Liver (tissue), 9 donors: ENCODE data around the gene RNF13. TPM values are rescaled to one million over a fixed set of nuclear protein-coding genes. Genes with fewer than 3 reads are reported as not detected.

ENCODE experiments used
- DNase-seq: peaks from one replicate; pipeline ENCODE4 v3.0.0-alpha.2; 2017; ENCODE audit warnings: low spot score
- H3K27ac ChIP-seq, 2 donors: one replicate each; pipeline ENCODE4 v1.7.0; 2013; ENCODE audit warnings: inconsistent platforms in 2 of 2, low read length in 2 of 2, control low read depth in 1 of 2, low read depth in 1 of 2, mild to moderate bottlenecking in 1 of 2
- H3K27me3 ChIP-seq, 4 donors: one replicate each; pipeline versions ENCODE4 v1.6.1 to v1.7.0; 2013; ENCODE audit warnings: low read length in 3 of 4, inconsistent platforms in 1 of 4, mild to moderate bottlenecking in 1 of 4, moderate library complexity in 1 of 4; ENCODE audit not compliant: control insufficient read depth in 4 of 4, insufficient read depth in 4 of 4
- H3K36me3 ChIP-seq, 4 donors: one replicate each; pipeline versions ENCODE4 v1.6.1 to v1.7.0; 2013; ENCODE audit warnings: low read length in 3 of 4, mild to moderate bottlenecking in 3 of 4, low read depth in 1 of 4, moderate library complexity in 1 of 4; ENCODE audit not compliant: control insufficient read depth in 4 of 4, insufficient read depth in 3 of 4
- H3K4me1 ChIP-seq, 4 donors: one replicate each; pipeline versions ENCODE4 v1.6.1 to v1.7.0; 2013; ENCODE audit warnings: low read length in 3 of 4, mild to moderate bottlenecking in 3 of 4, moderate library complexity in 1 of 4; ENCODE audit not compliant: control insufficient read depth in 4 of 4, insufficient read depth in 4 of 4
- H3K4me3 ChIP-seq, 3 donors: one replicate each; pipeline versions ENCODE4 v1.6.1 to v1.7.0; 2013; ENCODE audit warnings: low read length in 3 of 3, control low read depth in 1 of 3, low read depth in 1 of 3, mild to moderate bottlenecking in 1 of 3
- H3K9ac ChIP-seq, 2 donors: one replicate each; pipeline ENCODE4 v1.7.0; 2013; ENCODE audit warnings: low read length in 2 of 2, mild to moderate bottlenecking in 2 of 2, moderate library complexity in 2 of 2, control low read depth in 1 of 2, low read depth in 1 of 2
- H3K9me3 ChIP-seq, 4 donors: one replicate each; pipeline versions ENCODE4 v1.6.1 to v1.7.0; 2013; ENCODE audit warnings: low read length in 3 of 4; ENCODE audit not compliant: control insufficient read depth in 4 of 4
- EGR1 ChIP-seq, 2 donors: IDR thresholded peaks; 2 replicates each; pipeline ENCODE4 v1.6.1; 2016 to 2018; ENCODE audit warnings: antibody characterized with exemption in 2 of 2, low read depth in 2 of 2
- FOXA1 ChIP-seq: IDR thresholded peaks from 2 replicates; pipeline ENCODE4 v1.6.1; 2016; ENCODE audit warnings: antibody characterized with exemption
- FOXA2 ChIP-seq: IDR thresholded peaks from 2 replicates; pipeline ENCODE4 v1.6.1; 2016; ENCODE audit warnings: antibody characterized with exemption
- GABPA ChIP-seq, 2 donors: IDR thresholded peaks in 1 of 2; conservative IDR thresholded peaks in 1 of 2; 2 replicates each; pipeline ENCODE4 v1.6.1; 2016; ENCODE audit warnings: antibody characterized with exemption in 2 of 2, mild to moderate bottlenecking in 1 of 2, moderate library complexity in 1 of 2
- HNF4A ChIP-seq, 2 donors: conservative IDR thresholded peaks; 2 replicates each; pipeline ENCODE4 v1.6.1; 2016; ENCODE audit warnings: antibody characterized with exemption in 2 of 2, mild to moderate bottlenecking in 2 of 2
- HNF4G ChIP-seq: IDR thresholded peaks from 2 replicates; pipeline ENCODE4 v1.6.1; 2016; ENCODE audit warnings: antibody characterized with exemption
- JUND ChIP-seq, 2 donors: IDR thresholded peaks; 2 replicates each; pipeline ENCODE4 v1.6.1; 2016; ENCODE audit warnings: antibody characterized with exemption in 2 of 2
- NR2F2 ChIP-seq: IDR thresholded peaks from 2 replicates; pipeline ENCODE4 v1.6.1; 2016; ENCODE audit warnings: antibody characterized with exemption
- RAD21 ChIP-seq, 2 donors: IDR thresholded peaks; 2 replicates each; pipeline ENCODE4 v1.6.1; 2016; ENCODE audit warnings: antibody characterized with exemption in 2 of 2, mild to moderate bottlenecking in 2 of 2
- RXRA ChIP-seq, 2 donors: IDR thresholded peaks; 2 replicates each; pipeline ENCODE4 v1.6.1; 2017 to 2018; ENCODE audit warnings: antibody characterized with exemption in 2 of 2, mild to moderate bottlenecking in 1 of 2
- SP1 ChIP-seq: IDR thresholded peaks from 2 replicates; pipeline ENCODE4 v1.6.1; 2018; ENCODE audit warnings: antibody characterized with exemption, mild to moderate bottlenecking
- TAF1 ChIP-seq: conservative IDR thresholded peaks from 2 replicates; pipeline ENCODE4 v1.6.1; 2016; ENCODE audit warnings: antibody characterized with exemption, mild to moderate bottlenecking
- YY1 ChIP-seq: IDR thresholded peaks from 2 replicates; pipeline ENCODE4 v1.6.1; 2016; ENCODE audit warnings: antibody characterized with exemption, mild to moderate bottlenecking
- WGBS: extraction: QIAGEN DNeasy Blood & Tissue Kit; methylation state at CpG from one replicate; pipeline ENCODE4 v1.1.7; 2013; 5-methylcytosine and 5-hydroxymethylcytosine counted together
- polyA plus RNA-seq, 2 donors: library from polyadenylated mRNA; stranded (reverse) in 1 of 2; unstranded in 1 of 2; fragments of 200-250 nt in 1 of 2; fragments of >200 nt in 1 of 2; fragmentation: Nextera tagmentation in 1 of 2; extraction: Ambion mirVana in 1 of 2; gene quantifications; one replicate each; pipeline versions ENCODE4 v1.2.1 to v1.2.3, GENCODE V29; 2013 to 2015
- total RNA-seq, 2 donors: library from RNA; depleted of rRNA; stranded (reverse); fragments of >200 nt; gene quantifications; one replicate each; pipeline ENCODE4 v1.2.3, GENCODE V29; 2014
- TF ChIP-seq, protein P1 (sequence below): fragments of 150-350 bp; IDR thresholded peaks from 2 replicates; pipeline ENCODE4 v1.5.1; 2017; ENCODE audit warnings: improper control_type of control experiment, low read depth, low read length; ENCODE audit not compliant: missing input control
- TF ChIP-seq, protein P2 (sequence below): IDR thresholded peaks from 2 replicates; pipeline ENCODE4 v1.6.1; 2016; ENCODE audit warnings: antibody characterized with exemption
- TF ChIP-seq, protein P3 (sequence below): IDR thresholded peaks from 2 replicates; pipeline ENCODE4 v1.6.1; 2016; ENCODE audit warnings: antibody characterized with exemption
- TF ChIP-seq, protein P4 (sequence below): IDR thresholded peaks from 2 replicates; pipeline ENCODE4 v1.6.1; 2016; ENCODE audit warnings: antibody characterized with exemption, mild to moderate bottlenecking
- TF ChIP-seq, protein P5 (sequence below): IDR thresholded peaks from 2 replicates; pipeline ENCODE4 v1.6.1; 2016; ENCODE audit warnings: antibody characterized with exemption
- donor health status: healthy.
- donor health status: healthy.
- donor health status: healthy.
- donor health status: healthy.
- donor health status: healthy.

The RNF13 gene
- total and polyA plus RNA-seq, 4 donors = 31.3 to 70.5 (median 59.9) TPM

DNA sequence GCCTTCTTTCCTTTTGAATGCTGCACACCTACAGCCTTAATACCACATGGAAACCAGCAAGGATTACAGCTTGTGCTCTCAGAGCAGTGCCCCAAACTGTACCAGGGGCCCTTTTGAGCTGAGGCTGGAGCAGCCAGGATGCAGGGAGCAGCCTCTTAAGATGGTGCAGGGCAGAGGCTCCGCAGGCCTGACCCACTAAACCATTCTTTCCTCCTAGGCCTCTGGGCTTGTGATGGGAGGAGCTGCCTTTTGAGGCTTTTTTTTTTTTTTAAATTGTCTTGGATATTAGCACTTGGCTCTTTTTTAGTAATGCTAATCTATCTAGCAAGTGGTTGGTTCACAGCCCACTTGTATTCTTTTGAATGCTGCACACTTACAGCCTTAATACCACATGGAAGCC lies 120.0 kb downstream of the RNF13 start:
- H3K36me3 ChIP-seq = peaks cover 0 to 2% (median 0%) of the 10 kb centered on the region in 4 donors
- no peak for DNase-seq
- no peaks in the 10 kb centered on the region for H3K27me3 ChIP-seq
- 98% methylated on average over 1 of the region's 1 CpG for WGBS
- H3K27ac ChIP-seq = no peak overlapping the region
- no peaks in the 10 kb centered on the region for H3K9me3 ChIP-seq
- no peak overlapping the region for H3K9ac ChIP-seq
- peaks cover 2 to 16% (median 9%) of the 10 kb centered on the region in 4 donors for H3K4me1 ChIP-seq
- no peak overlapping the region for H3K4me3 ChIP-seq
- TF ChIP-seq HNF4G = no peak
- no peak for TF ChIP-seq FOXA1

DNA sequence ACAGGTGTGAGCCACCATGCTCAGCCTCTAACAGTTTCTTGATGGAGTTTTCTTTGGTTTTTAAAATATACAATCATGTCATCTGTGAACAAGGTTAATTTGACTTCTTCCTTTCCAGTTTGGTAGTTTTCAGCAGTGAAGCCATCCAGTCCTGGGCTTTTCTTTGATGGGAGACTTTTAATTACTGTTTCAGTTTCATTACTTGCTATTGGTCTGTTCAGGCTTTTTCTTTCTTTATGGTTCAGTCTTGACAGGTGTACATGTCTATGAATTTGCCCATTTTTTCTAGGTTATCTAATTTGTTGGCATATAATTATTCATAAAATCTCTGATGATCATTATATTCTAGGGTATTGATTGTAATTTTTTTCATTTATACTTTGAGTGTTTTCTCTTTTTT lies 120.8 kb downstream of the RNF13 start:
- TF ChIP-seq RXRA (IDR thresholded peaks at IDR 0.05) (no peak), NR2F2 (no peak), GABPA (IDR thresholded peaks at IDR 0.05 in 1 of 2, conservative IDR thresholded peaks at IDR 0.05 in 1 of 2) (no peak), FOXA1 (no peak), YY1 (no peak), SP1 (no peak), RAD21 (IDR thresholded peaks at IDR 0.05) (no peak), HNF4A (conservative IDR thresholded peaks at IDR 0.05) (no peak), HNF4G (no peak), EGR1 (IDR thresholded peaks at IDR 0.05; ENCODE audit: low read depth in 2 of 2) (no peak), TAF1 (no peak), JUND (IDR thresholded peaks at IDR 0.05) (no peak), FOXA2 (no peak)
- TF ChIP-seq, protein P1, sequence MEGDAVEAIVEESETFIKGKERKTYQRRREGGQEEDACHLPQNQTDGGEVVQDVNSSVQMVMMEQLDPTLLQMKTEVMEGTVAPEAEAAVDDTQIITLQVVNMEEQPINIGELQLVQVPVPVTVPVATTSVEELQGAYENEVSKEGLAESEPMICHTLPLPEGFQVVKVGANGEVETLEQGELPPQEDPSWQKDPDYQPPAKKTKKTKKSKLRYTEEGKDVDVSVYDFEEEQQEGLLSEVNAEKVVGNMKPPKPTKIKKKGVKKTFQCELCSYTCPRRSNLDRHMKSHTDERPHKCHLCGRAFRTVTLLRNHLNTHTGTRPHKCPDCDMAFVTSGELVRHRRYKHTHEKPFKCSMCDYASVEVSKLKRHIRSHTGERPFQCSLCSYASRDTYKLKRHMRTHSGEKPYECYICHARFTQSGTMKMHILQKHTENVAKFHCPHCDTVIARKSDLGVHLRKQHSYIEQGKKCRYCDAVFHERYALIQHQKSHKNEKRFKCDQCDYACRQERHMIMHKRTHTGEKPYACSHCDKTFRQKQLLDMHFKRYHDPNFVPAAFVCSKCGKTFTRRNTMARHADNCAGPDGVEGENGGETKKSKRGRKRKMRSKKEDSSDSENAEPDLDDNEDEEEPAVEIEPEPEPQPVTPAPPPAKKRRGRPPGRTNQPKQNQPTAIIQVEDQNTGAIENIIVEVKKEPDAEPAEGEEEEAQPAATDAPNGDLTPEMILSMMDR = no peak
- TF ChIP-seq, protein P2, sequence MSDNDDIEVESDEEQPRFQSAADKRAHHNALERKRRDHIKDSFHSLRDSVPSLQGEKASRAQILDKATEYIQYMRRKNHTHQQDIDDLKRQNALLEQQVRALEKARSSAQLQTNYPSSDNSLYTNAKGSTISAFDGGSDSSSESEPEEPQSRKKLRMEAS = no peak
- TF ChIP-seq, protein P3, sequence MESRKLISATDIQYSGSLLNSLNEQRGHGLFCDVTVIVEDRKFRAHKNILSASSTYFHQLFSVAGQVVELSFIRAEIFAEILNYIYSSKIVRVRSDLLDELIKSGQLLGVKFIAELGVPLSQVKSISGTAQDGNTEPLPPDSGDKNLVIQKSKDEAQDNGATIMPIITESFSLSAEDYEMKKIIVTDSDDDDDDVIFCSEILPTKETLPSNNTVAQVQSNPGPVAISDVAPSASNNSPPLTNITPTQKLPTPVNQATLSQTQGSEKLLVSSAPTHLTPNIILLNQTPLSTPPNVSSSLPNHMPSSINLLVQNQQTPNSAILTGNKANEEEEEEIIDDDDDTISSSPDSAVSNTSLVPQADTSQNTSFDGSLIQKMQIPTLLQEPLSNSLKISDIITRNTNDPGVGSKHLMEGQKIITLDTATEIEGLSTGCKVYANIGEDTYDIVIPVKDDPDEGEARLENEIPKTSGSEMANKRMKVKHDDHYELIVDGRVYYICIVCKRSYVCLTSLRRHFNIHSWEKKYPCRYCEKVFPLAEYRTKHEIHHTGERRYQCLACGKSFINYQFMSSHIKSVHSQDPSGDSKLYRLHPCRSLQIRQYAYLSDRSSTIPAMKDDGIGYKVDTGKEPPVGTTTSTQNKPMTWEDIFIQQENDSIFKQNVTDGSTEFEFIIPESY = no peak
- TF ChIP-seq, protein P4, sequence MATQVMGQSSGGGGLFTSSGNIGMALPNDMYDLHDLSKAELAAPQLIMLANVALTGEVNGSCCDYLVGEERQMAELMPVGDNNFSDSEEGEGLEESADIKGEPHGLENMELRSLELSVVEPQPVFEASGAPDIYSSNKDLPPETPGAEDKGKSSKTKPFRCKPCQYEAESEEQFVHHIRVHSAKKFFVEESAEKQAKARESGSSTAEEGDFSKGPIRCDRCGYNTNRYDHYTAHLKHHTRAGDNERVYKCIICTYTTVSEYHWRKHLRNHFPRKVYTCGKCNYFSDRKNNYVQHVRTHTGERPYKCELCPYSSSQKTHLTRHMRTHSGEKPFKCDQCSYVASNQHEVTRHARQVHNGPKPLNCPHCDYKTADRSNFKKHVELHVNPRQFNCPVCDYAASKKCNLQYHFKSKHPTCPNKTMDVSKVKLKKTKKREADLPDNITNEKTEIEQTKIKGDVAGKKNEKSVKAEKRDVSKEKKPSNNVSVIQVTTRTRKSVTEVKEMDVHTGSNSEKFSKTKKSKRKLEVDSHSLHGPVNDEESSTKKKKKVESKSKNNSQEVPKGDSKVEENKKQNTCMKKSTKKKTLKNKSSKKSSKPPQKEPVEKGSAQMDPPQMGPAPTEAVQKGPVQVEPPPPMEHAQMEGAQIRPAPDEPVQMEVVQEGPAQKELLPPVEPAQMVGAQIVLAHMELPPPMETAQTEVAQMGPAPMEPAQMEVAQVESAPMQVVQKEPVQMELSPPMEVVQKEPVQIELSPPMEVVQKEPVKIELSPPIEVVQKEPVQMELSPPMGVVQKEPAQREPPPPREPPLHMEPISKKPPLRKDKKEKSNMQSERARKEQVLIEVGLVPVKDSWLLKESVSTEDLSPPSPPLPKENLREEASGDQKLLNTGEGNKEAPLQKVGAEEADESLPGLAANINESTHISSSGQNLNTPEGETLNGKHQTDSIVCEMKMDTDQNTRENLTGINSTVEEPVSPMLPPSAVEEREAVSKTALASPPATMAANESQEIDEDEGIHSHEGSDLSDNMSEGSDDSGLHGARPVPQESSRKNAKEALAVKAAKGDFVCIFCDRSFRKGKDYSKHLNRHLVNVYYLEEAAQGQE = no peak
- TF ChIP-seq, protein P5, sequence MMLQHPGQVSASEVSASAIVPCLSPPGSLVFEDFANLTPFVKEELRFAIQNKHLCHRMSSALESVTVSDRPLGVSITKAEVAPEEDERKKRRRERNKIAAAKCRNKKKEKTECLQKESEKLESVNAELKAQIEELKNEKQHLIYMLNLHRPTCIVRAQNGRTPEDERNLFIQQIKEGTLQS = no peak
- Histone ChIP-seq H3K27ac (no peak overlapping the region), H3K4me3 (no peak overlapping the region), H3K4me1 (peaks cover 2 to 16% (median 9%) of the 10 kb centered on the region in 4 donors), H3K9me3 (no peaks in the 10 kb centered on the region), H3K27me3 (no peaks in the 10 kb centered on the region), H3K36me3 (peaks cover 0 to 2% (median 0%) of the 10 kb centered on the region in 4 donors), H3K9ac (no peak overlapping the region)
- no peak for DNase-seq
